ENCODE results near the gene WWOX.

The WWOX gene

GRCh38 chr16:78852081-78852635 is 752.7 kb downstream of the WWOX start:
- in situ Hi-C loops (cut with MboI; ENCODE audit: low sequenced_read_pairs) = no loop called here

GRCh38 chr16:78862022-78862421 is 762.6 kb downstream of the WWOX start:
- in situ Hi-C loops (cut with MboI; ENCODE audit: low sequenced_read_pairs) = no loop called here

DNA sequence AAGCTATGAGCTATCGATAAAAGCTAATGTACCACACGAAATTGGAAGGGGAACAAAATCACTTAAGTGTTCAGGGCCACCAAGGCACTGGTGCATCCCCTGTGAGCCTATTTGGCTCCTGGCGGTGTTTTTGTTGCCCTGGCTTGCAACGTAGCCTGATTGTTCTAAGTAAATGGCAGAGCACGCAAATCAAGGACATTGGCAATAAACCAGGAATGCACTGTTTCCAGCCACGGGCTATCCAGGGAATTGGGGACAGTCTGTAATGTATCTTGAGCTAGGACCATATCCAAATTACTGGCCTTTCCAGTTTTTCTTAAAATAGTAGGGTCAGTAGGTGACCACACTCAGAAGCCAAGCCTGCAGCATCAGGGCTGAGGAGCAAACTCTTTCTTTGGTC is 767.1 kb downstream of the WWOX start:
- in situ Hi-C loops (cut with MboI; ENCODE audit: low sequenced_read_pairs) = no loop called here

GRCh38 chr16:78869492-78869891 is 770.0 kb downstream of the WWOX start:
- in situ Hi-C loops (cut with MboI; ENCODE audit: low sequenced_read_pairs) = no loop called here

DNA sequence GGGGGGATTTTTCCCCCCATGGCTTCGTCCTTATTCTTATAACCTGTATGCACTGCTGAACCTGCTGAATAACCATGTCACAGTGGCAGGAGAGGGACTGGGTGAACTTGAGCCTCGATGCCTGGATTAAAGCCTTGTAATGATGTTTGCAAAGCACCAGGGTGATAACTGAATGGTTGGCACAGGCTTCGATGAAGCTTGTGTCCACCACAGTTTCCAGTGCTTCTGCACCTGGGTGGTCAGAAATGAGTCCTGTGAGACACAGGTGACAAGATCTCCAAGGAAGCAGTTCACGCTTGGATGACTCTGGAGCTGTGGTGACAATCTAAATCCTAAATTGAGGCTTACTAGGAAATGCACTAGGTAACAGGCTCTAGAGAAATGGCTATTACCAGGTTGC is 771.8 kb downstream of the WWOX start:
- in situ Hi-C loops (cut with MboI; ENCODE audit: low sequenced_read_pairs) = no loop called here

- in situ Hi-C loops (cut with MboI; ENCODE audit: low sequenced_read_pairs) = no loop called here
Observed at GRCh38 chr16:78876671-78877070, 777.2 kb downstream of the WWOX start.

- in situ Hi-C loops (cut with MboI; ENCODE audit: low sequenced_read_pairs) = no loop called here
Observed at GRCh38 chr16:78877114-78877655, 777.7 kb downstream of the WWOX start.

DNA sequence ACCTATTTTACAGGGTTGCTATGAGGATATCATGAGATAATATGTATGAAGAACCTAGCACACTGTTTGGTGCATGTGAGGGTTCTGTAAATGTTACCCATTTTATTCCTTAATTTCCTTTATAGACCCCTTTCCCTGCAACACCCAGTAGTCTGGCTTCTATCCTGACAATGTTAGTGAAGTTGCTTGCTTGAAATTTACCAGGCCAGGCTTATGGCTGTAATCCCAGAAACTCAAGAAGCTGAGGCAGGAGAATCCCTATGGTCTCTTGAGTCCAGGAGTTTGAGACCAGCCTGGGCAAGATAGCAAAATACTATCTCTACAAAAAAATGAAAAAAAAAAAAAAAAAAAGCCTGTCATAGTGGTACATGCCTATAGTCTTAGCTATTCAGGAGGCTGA is 779.1 kb downstream of the WWOX start:
- in situ Hi-C loops (cut with MboI; ENCODE audit: low sequenced_read_pairs) = no loop called here

GRCh38 chr16:78879011-78879410 is 779.6 kb downstream of the WWOX start:
- in situ Hi-C loops (cut with MboI; ENCODE audit: low sequenced_read_pairs) = no loop called here

DNA sequence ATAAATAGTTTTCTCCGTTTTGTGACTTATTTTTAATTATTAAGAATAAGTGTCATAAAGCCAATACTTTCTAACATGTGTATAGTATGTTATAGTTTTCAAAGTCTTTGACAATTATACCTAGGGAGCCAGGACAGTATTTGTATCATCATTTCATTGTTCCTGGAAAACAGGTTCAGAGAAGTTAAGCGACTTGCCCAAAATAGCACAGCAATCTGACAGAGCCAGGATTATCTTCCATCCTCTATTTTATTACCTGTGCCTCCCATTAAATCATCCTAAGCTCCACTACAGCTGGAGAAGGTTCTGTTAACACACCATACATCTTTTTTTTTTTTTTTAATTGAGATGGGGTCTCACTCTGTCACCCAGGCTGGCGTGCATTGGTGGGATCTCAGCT is 782.7 kb downstream of the WWOX start:
- in situ Hi-C loops (cut with MboI; ENCODE audit: low sequenced_read_pairs) = no loop called here

- in situ Hi-C loops (cut with MboI; ENCODE audit: low sequenced_read_pairs) = no loop called here
Observed at GRCh38 chr16:78882751-78883150, 783.3 kb downstream of the WWOX start.

DNA sequence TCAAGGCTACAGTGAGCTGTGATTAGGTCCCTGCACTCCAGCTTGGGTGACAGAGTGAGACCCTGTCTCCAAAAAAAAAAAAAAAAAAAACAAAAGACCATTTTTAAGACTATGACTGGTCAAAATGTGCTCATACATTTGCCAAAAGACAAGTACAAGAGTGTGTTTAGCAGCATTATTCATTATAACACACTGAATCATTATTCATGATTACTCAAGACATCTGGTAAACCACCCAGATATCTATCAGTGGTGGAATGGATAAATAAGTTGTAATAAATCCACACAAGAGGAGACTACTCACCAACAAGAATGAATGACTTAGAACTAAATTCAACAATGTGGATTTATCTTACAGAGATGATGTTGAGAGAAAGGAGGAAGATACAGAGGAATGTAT is 784.8 kb downstream of the WWOX start:
- in situ Hi-C loops (cut with MboI; ENCODE audit: low sequenced_read_pairs) = no loop called here

DNA sequence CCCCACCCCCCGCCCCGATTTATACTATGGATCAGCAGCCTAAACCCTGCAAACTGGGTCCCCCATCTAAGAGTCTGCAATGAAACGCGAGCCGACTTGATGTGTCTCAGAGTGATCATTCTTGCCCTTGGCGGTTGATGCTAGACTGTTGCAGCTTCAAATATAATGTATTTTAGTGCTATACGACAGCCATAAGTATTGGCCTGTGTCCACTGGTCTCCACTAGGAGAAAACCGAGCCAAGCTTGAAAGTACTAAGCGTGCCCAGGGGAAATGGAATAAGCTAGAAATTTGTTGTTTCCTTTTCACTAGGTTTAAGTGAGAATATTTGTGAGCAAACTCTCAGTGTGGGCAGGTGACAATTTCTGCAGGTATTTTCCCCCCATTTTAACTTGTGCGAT is 789.9 kb downstream of the WWOX start:
- in situ Hi-C loops (cut with MboI; ENCODE audit: low sequenced_read_pairs) = no loop called here

- in situ Hi-C loops (cut with MboI; ENCODE audit: low sequenced_read_pairs) = no loop called here
Observed at GRCh38 chr16:78890373-78890895, 791.0 kb downstream of the WWOX start.

- in situ Hi-C loops (cut with MboI; ENCODE audit: low sequenced_read_pairs) = no loop called here
Observed at GRCh38 chr16:78892951-78893733, 793.7 kb downstream of the WWOX start.

- in situ Hi-C loops (cut with MboI; ENCODE audit: low sequenced_read_pairs) = no loop called here
Observed at GRCh38 chr16:78894886-78895285, 795.4 kb downstream of the WWOX start.

- in situ Hi-C loops (cut with MboI; ENCODE audit: low sequenced_read_pairs) = no loop called here
Observed at GRCh38 chr16:78895681-78896080, 796.2 kb downstream of the WWOX start.

GRCh38 chr16:78896280-78896679 is 796.8 kb downstream of the WWOX start:
- in situ Hi-C loops (cut with MboI; ENCODE audit: low sequenced_read_pairs) = no loop called here

DNA sequence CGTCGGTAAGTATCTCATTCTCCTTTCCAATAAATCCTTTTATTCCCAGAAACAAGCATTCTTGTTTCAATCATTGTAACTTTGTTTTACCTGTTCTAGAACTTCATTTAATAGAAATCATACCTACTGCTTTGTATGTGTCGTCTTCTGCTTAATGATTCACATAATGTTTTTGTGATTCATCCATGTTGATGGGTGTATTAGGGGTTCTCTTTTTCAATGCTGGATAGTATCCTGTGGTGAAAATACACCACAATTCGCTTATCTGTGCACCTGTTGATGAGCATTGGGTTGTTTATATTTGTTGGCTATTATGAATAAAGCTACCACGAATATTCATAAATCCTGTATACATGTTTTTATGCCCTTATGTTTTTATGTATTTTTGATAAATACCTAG is 797.8 kb downstream of the WWOX start:
- in situ Hi-C loops (cut with MboI; ENCODE audit: low sequenced_read_pairs) = no loop called here

DNA sequence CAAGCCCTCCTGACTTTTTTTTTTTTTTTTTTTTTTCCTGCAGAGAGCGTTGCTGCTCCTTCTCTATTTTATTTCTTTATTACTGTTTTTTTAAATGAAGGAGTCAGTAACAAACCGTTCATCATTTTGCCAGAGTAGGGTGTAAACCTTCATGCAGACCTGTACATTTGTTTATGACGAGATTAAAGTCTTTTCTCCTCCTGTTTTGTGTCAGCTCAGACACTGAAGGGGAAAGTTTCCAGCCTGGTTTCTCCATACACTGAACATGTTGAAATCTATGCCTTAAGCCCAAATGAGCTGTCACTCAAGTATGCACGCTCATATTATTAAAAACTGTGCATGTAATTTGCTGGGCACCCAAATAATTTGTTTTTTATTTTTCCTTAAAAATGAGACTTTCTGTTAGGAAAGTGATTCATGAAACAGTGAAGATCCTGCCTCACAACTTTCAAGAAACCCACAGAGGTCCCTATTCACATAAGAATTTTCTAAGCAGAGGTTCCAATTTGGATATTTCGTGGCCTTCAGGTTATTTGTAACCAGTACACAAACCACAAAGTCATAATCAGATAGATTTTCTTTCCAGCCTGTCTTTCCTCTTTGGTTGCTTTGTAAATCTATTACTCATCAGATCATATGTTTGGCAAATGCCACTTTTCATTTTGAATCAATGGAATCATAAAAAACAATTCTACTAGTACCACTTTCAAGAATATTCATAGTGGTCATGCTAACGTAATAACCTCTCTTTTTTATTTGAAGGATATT is 800.8 kb downstream of the WWOX start:
- in situ Hi-C loops (cut with MboI; ENCODE audit: low sequenced_read_pairs) = no loop called here

DNA sequence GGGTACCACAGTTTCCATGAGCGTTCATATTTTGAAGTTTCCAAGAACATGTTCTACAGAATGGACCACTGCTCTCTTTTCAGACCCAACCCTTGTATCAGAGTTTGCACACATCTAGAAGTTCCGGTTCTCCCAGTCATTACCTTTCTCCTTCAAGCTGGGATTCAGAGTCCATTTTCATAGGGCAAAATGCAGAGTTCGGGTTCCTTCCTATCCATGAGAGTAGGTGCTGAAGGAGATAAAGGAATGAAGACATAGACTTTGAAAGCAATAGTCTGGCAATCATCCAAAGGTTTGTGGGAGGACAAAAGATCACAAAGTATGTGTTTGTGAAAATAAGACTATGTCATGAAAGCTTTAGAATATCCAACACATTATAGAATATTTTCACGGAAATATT is 801.5 kb downstream of the WWOX start:
- in situ Hi-C loops (cut with MboI; ENCODE audit: low sequenced_read_pairs) = no loop called here

GRCh38 chr16:78902321-78902720 is 802.9 kb downstream of the WWOX start:
- in situ Hi-C loops (cut with MboI; ENCODE audit: low sequenced_read_pairs) = no loop called here

Measured in HL-60/S4 (cell line).